Ovary (tissue), 9 donors: ENCODE results near the gene DGCR8. TPM values are rescaled to one million over a fixed set of nuclear protein-coding genes. Genes with fewer than 3 reads are reported as not detected.

Source experiments
- DNase-seq, 5 donors: peaks; one replicate each; pipeline ENCODE4 v3.0.0-alpha.2; 2019 to 2020
- H3K27ac ChIP-seq, 2 donors: fragments of 200-600 bp; one replicate each; pipeline versions ENCODE4 v1.5.1 to v1.8.0; 2019 to 2022
- H3K27me3 ChIP-seq: fragments of 200-600 bp; one replicate; pipeline ENCODE4 v1.8.0; 2022
- H3K36me3 ChIP-seq: fragments of 200-600 bp; sonication (generic); one replicate; pipeline ENCODE4 v1.5.1; 2019
- H3K4me1 ChIP-seq: one replicate; pipeline ENCODE4 v1.8.1; 2013; ENCODE audit warnings: mild to moderate bottlenecking, moderate library complexity; ENCODE audit not compliant: insufficient read depth
- H3K4me3 ChIP-seq: fragments of 200-600 bp; sonication (generic); one replicate; pipeline ENCODE4 v1.5.1; 2017
- H3K9me3 ChIP-seq, 2 donors: fragments of 200-600 bp in 1 of 2; sonication (generic) in 1 of 2; one replicate each; pipeline versions ENCODE4 v1.5.1 to v1.8.1; 2013 to 2019; ENCODE audit warnings: mild to moderate bottlenecking in 1 of 2, moderate library complexity in 1 of 2
- CTCF ChIP-seq, 3 donors: fragments of 450-650 bp in 2 of 3; fragments of 200-600 bp in 1 of 3; IDR thresholded peaks; one replicate each; pipeline versions ENCODE4 v1.5.1 to v1.8.0; 2016 to 2022; ENCODE audit warnings: antibody characterized with exemption in 3 of 3, mild to moderate bottlenecking in 1 of 3
- EP300 ChIP-seq: sonication (generic); formaldehyde crosslinking; IDR thresholded peaks from one replicate; pipeline ENCODE4 v1.6.1; 2017; ENCODE audit warnings: antibody characterized with exemption
- POLR2A ChIP-seq: fragments of 450-650 bp; IDR thresholded peaks from one replicate; pipeline ENCODE4 v1.6.1; 2017; ENCODE audit warnings: antibody characterized with exemption, mild to moderate bottlenecking, moderate library complexity
- WGBS, 3 donors: extraction: QIAGEN DNeasy Blood & Tissue Kit in 1 of 3; methylation state at CpG; one replicate each; pipeline versions ENCODE4 v1.1.5 to v1.1.7; 2013 to 2017; 5-methylcytosine and 5-hydroxymethylcytosine counted together
- intact Hi-C, 4 donors: fragments of 100-400 bp; cut with DNase I; formaldehyde crosslinking; loops; one replicate each; pipeline versions ENCODE4 v1.11.0 to v1.15.1; 2022 to 2023
- polyA plus RNA-seq, 2 donors: library from polyadenylated mRNA; stranded (reverse); fragments of 200-250 nt in 1 of 2; fragments of 350-450 nt in 1 of 2; fragmentation: Illumina TruSeq in 1 of 2; extraction: RNeasy Lipid Tissue Mini Kit (QIAGEN cat#74804) in 1 of 2; gene quantifications; one replicate each; pipeline ENCODE4 v1.2.3, GENCODE V29; 2013 to 2014
- total RNA-seq, 7 donors: library from RNA; depleted of rRNA in 2 of 7; stranded (reverse); fragments of >200 nt in 2 of 7; fragmentation: NEBNext Ultra II Directional in 3 of 7; extraction: Animal tissue kit (Norgen Biotek cat#: 25700) in 3 of 7; gene quantifications; one replicate each; pipeline versions ENCODE4 v1.1.0 to v1.2.4, GENCODE V29; 2016 to 2023
- donor health status: DM: no; HTN: no; CAD: no; lungs with moderate emphysema.
- donor health status: DM: no; HTN: no; CAD: no.
- donor health status: Bipolar disorder and iron deficiency.
- donor health status: DM: yes; HTN: yes; CAD: no.
- donor health status: DM: no; HTN: no; CAD: no.
- donor health status: DM: yes; HTN: yes; CAD: no.

Gene DGCR8
- total and polyA plus RNA-seq, 9 donors, result 15.9 to 46.5 (median 37.6) TPM

GRCh38 chr22:20068640-20069039 lies 11.4 kb upstream of the DGCR8 start:
- Histone ChIP-seq H3K36me3 (no peaks in the 10 kb centered on the region), H3K9me3 (no peaks in the 10 kb centered on the region), H3K27ac (no peak overlapping the region), H3K4me1 (no peaks in the 10 kb centered on the region), H3K27me3 (no peaks in the 10 kb centered on the region), H3K4me3 (no peak overlapping the region)
- TF ChIP-seq POLR2A (no peak), EP300 (no peak), CTCF (IDR thresholded peaks at IDR 0.05) (no peak)
- intact Hi-C loops, result no loop called here
- WGBS, 3 donors, result 90 to 92% (median 91%) methylated on average over 7 of the region's 7 CpGs
- DNase-seq, result no peak

- TF ChIP-seq EP300 (no peak), POLR2A (no peak), CTCF (IDR thresholded peaks at IDR 0.05) (no peak)
- no peak for DNase-seq
- intact Hi-C loops, result no loop called here
- no peaks in the 10 kb centered on the region for H3K9me3 ChIP-seq
- WGBS, 3 donors, result 91 to 93% (median 92%) methylated on average over 7 of the region's 7 CpGs
- H3K36me3 ChIP-seq, result no peaks in the 10 kb centered on the region
- H3K27me3 ChIP-seq, result no peaks in the 10 kb centered on the region
- no peaks in the 10 kb centered on the region for H3K4me1 ChIP-seq
- no peak overlapping the region for H3K27ac ChIP-seq
- no peak overlapping the region for H3K4me3 ChIP-seq
These were observed 10.6 kb upstream of the DGCR8 start for GRCh38 chr22:20069331-20070042.

- Histone ChIP-seq H3K27ac (no peak overlapping the region), H3K4me1 (no peaks in the 10 kb centered on the region), H3K4me3 (no peak overlapping the region), H3K9me3 (no peaks in the 10 kb centered on the region), H3K36me3 (no peaks in the 10 kb centered on the region), H3K27me3 (no peaks in the 10 kb centered on the region)
- TF ChIP-seq CTCF (IDR thresholded peaks at IDR 0.05), result no peak
- no peak for TF ChIP-seq EP300
- TF ChIP-seq POLR2A, result no peak
- 78 to 89% (median 82%) methylated on average over 8 of the region's 8 CpGs for WGBS, 3 donors
- intact Hi-C loops, result no loop called here
- no peak for DNase-seq
These were observed 8.5 kb upstream of the DGCR8 start for GRCh38 chr22:20071524-20071972.

- Histone ChIP-seq H3K36me3 (no peaks in the 10 kb centered on the region), H3K27me3 (no peaks in the 10 kb centered on the region), H3K27ac (no peak overlapping the region), H3K9me3 (no peaks in the 10 kb centered on the region), H3K4me1 (peaks cover 7% of the 10 kb centered on the region), H3K4me3 (no peak overlapping the region)
- DNase-seq, result no peak
- intact Hi-C loops, result no loop called here
- WGBS, 3 donors, result 59 to 75% (median 62%) methylated on average over 6 of the region's 6 CpGs
- no peak for TF ChIP-seq CTCF (IDR thresholded peaks at IDR 0.05)
- no peak for TF ChIP-seq EP300
- no peak for TF ChIP-seq POLR2A
These were observed 3.3 kb upstream of the DGCR8 start for GRCh38 chr22:20076627-20077172.
